SU-DHL-6 (cell line): ENCODE results near the gene SYTL3.
"Not testable (repeated sequence)": the region's sequence is repeated elsewhere in the genome, so short reads cannot be mapped to it uniquely, and the experiment has no call there.

Experiments used
- H2AFZ ChIP-seq: fragments of 200-600 bp; sonication (generic); 2 replicates; pipeline ENCODE4 v1.6.1; 2014; ENCODE audit warnings: low read depth, mild to moderate bottlenecking, moderate library complexity, mixed read lengths, antibody characterized with exemption, low read length; ENCODE audit not compliant: severe bottlenecking
- H3F3A ChIP-seq: fragments of 200-600 bp; shearing (Covaris generic); 2 replicates; pipeline ENCODE4 v1.6.0; 2016; ENCODE audit warnings: antibody characterized with exemption, mild to moderate bottlenecking; ENCODE audit not compliant: insufficient read depth
- H3K27ac ChIP-seq: fragments of 200-600 bp; sonication (generic); 2 replicates; pipeline ENCODE4 v1.5.1; 2016; ENCODE audit warnings: low read depth, mild to moderate bottlenecking, low read length, moderate library complexity, mixed read lengths
- H3K27me3 ChIP-seq: fragments of 200-600 bp; sonication (generic), shearing (Covaris generic); 2 replicates; pipeline ENCODE4 v1.6.0; 2014; ENCODE audit warnings: mild to moderate bottlenecking, low read length
- H3K36me3 ChIP-seq: fragments of 200-600 bp; sonication (generic); 2 replicates; pipeline ENCODE4 v1.6.1; 2014; ENCODE audit warnings: mild to moderate bottlenecking, low read length, mixed read lengths
- H3K4me2 ChIP-seq: fragments of 300-600, 200-600 bp; shearing (Covaris generic), sonication (generic); 2 replicates; pipeline ENCODE4 v1.6.0; 2014; ENCODE audit warnings: low read length, low read depth, mild to moderate bottlenecking; ENCODE audit not compliant: poor library complexity, severe bottlenecking
- H3K4me3 ChIP-seq: fragments of 200-600 bp; sonication (generic); 2 replicates; pipeline ENCODE4 v1.5.1; 2014; ENCODE audit warnings: antibody characterized with exemption, low read length, mild to moderate bottlenecking, mixed read lengths; ENCODE audit not compliant: insufficient read depth, poor library complexity, severe bottlenecking
- H3K79me2 ChIP-seq: fragments of 200-600 bp; sonication (generic); 2 replicates; pipeline ENCODE4 v1.6.1; 2014; ENCODE audit warnings: mild to moderate bottlenecking, low read length, moderate library complexity; ENCODE audit not compliant: insufficient read depth
- H3K9ac ChIP-seq: fragments of 200-600 bp; sonication (generic); 2 replicates; pipeline ENCODE4 v1.7.0; 2014; ENCODE audit warnings: mild to moderate bottlenecking, low read length
- H3K9me2 ChIP-seq: fragments of 200-600 bp; sonication (generic); replicated peaks from 2 replicates; pipeline ENCODE4 v1.6.1; 2014; ENCODE audit warnings: low read length; ENCODE audit not compliant: insufficient read depth
- H3K9me3 ChIP-seq: fragments of 200-600 bp; sonication (generic); 2 replicates; pipeline ENCODE4 v1.6.1; 2014; ENCODE audit warnings: low read length, mixed read lengths; ENCODE audit not compliant: insufficient read depth
- H4K20me1 ChIP-seq: fragments of 200-600 bp; sonication (generic); 2 replicates; pipeline ENCODE4 v1.6.1; 2014; ENCODE audit warnings: low read depth, mild to moderate bottlenecking, antibody characterized with exemption, low read length, moderate library complexity, mixed read lengths
- CTCF ChIP-seq: fragments of 200-600 bp; sonication (generic); IDR thresholded peaks from one replicate; pipeline ENCODE4 v1.5.1; 2017; ENCODE audit warnings: antibody characterized with exemption, mild to moderate bottlenecking, low read length, moderate library complexity; ENCODE audit not compliant: insufficient read depth, poor library complexity, severe bottlenecking
- EZH2phosphoT487 ChIP-seq: fragments of 200-600 bp; sonication (generic), shearing (Covaris generic); conservative IDR thresholded peaks from 2 replicates; pipeline ENCODE4 v1.6.1; 2018; ENCODE audit warnings: mild to moderate bottlenecking, antibody characterized with exemption, low read length, moderate library complexity, mixed read lengths

Gene SYTL3

GRCh38 chr6:158672726-158673125 is 22.9 kb downstream of the SYTL3 start:
- Histone ChIP-seq H3K36me3 (no peaks in the 10 kb centered on the region), H2AFZ (no peak overlapping the region), H3K9me2 (no peaks in the 10 kb centered on the region), H3K9ac (no peak overlapping the region), H3K27me3 (no peaks in the 10 kb centered on the region), H3K4me3 (no peak overlapping the region), H4K20me1 (no peaks in the 10 kb centered on the region), H3F3A (no peaks in the 10 kb centered on the region), H3K27ac (no peak overlapping the region), H3K79me2 (no peaks in the 10 kb centered on the region), H3K4me2 (no peak overlapping the region), H3K9me3 (no peaks in the 10 kb centered on the region)
- no peak for TF ChIP-seq EZH2phosphoT487
- no peak for TF ChIP-seq CTCF

DNA sequence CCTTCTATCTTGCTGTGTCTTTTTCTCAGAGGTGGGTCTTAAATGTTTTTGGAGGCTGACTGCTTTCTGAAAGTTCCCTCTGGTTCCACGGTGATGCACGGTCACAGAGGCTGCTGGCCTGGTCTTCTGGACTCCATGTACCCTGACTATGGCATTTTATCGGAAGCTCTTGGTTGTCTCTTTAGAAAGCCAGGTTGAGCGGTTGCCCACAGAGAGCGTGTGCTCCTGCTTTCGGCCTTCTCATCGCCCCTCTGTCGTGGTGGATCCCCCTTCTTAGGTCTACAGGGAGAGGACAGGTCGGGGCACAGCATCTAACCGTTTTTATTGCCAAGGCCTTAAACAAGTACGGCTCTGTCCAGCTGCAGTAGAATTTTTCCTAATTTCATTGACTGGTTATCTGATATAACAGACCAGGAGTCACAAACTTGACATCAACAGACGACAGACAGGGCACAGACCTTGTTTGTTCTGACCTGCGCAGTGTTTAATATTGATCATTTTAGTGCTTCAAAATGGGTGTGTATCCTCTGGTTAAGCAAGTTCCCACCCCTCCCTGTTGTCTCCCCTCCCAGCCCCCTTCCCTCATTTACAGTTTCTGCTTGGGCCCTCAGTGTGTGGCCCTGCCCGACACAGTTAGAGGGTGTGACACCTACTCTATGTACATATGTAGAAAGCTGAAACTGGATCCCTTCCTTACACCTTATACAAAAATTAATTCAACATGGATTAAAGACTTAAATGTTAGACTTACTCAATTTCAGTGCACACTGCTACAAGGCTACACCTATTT is 24.7 kb downstream of the SYTL3 start:
- Histone ChIP-seq H3K27ac (no peak overlapping the region), H3K9me2 (no peaks in the 10 kb centered on the region), H3K36me3 (no peaks in the 10 kb centered on the region), H3K9ac (no peak overlapping the region), H3K4me3 (no peak overlapping the region), H3K79me2 (no peaks in the 10 kb centered on the region), H4K20me1 (no peaks in the 10 kb centered on the region), H3K27me3 (no peaks in the 10 kb centered on the region), H3K4me2 (no peak overlapping the region), H3K9me3 (no peaks in the 10 kb centered on the region), H2AFZ (no peak overlapping the region), H3F3A (no peaks in the 10 kb centered on the region)
- TF ChIP-seq EZH2phosphoT487 (no peak), CTCF (no peak)

DNA sequence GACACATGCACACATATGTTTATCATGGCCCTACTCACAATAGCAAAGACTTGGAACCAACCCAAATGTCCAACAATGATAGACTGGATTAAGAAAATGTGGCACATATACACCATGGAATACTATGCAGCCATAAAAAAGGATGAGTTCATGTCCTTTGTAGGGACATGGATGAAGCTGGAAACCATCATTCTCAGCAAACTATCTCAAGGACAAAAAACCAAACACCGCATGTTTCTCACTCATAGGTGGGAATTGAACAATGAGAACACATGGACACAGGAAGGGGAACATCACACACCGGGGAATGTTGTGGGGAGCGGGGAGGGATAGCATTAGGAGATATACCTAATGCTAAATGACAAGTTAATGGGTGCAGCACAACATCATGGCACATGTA is 27.2 kb downstream of the SYTL3 start:
- H3K9me2 ChIP-seq, H3K36me3 ChIP-seq, H3K9me3 ChIP-seq, H3K27me3 ChIP-seq, H4K20me1 ChIP-seq, H2AFZ ChIP-seq, H3K79me2 ChIP-seq, H3K4me2 ChIP-seq, H3K9ac ChIP-seq, H3F3A ChIP-seq, H3K4me3 ChIP-seq, H3K27ac ChIP-seq: not testable (repeated sequence)

DNA sequence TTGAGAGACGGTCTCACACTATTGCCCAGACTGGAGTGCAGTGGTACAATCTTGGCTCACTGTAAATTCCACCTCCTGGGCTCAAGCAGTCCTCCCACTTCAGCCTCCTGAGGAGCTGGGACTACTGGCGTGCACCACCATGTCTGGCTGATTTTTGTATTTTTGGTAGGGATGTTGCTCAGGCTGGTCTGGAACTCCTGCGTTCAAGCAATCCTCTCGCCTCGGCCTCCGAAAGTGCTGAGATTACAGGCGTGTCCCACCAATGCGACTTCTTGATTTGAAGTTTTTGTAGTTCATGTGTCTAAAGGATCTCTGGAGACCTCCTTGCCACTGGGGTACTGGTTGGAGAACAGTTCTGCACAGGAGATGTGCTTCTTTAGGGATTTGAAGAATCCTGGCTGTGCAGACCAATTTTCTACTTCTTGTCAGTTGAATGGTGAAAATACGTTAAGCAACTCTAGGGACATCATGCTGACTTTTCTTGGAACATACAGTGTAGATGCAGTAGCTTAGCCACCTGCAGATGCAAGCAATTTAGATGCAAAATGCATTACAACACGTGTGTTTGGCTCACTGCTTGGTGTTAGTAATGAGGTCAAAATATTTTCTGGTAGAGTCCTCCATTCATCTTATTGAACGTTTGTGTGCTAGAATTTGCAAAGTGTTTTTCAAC is 28.2 kb downstream of the SYTL3 start:
- H3K4me2 ChIP-seq: no peak overlapping the region
- H3K27ac ChIP-seq: no peak overlapping the region

More for the DNA sequence above, 28.2 kb downstream of the SYTL3 start:
- no peaks in the 10 kb centered on the region for H3K9me2 ChIP-seq
- H3K36me3 ChIP-seq: no peaks in the 10 kb centered on the region
- no peaks in the 10 kb centered on the region for H4K20me1 ChIP-seq
- H3K9ac ChIP-seq: no peak overlapping the region
- no peak overlapping the region for H2AFZ ChIP-seq
- TF ChIP-seq CTCF (no peak), EZH2phosphoT487 (no peak)
- no peaks in the 10 kb centered on the region for H3K27me3 ChIP-seq
- no peaks in the 10 kb centered on the region for H3K9me3 ChIP-seq
- no peaks in the 10 kb centered on the region for H3F3A ChIP-seq
- no peaks in the 10 kb centered on the region for H3K79me2 ChIP-seq
- no peak overlapping the region for H3K4me3 ChIP-seq
